ENCODE measurements around the gene TGFBR2. TPM values are rescaled to one million over a fixed set of nuclear protein-coding genes. Genes with fewer than 3 reads are reported as not detected.

TGFBR2 gene
- total RNA-seq, 1 experiment from 2014 or later: 45.9 TPM

DNA sequence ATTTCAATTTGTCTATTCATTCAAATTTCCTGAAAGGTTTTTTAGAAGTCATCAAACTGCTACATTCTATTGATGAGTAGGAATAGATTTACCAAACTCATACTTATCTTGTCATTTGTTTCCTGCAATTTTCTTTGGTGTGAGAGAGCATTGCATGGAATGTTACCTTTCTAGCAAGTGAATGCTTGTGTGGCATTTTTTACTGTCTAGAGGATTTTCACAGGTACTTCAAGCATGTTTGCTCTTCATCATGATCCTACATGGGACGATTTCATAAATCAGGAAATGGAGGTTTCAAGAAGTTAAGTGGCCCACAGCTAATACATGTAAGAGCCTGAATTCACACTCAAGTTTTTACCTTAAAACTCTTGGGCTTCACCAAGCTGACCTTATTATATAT, 26.1 kb downstream of the TGFBR2 start:
- CTCF ChIA-PET: no interaction called here
- intact Hi-C loops (cut with micrococcal nuclease; ENCODE audit: unreplicated experiment) (no loop called here), in situ Hi-C loops (cut with HindIII; ENCODE audit: low pct_unique_long_range_greater_than_20kb, low sequenced_read_pairs) (no loop called here)
- Histone ChIP-seq H3K27me3 (ENCODE audit: control insufficient read depth, insufficient read depth, low read length) (no peaks in the 10 kb centered on the region), H3K9me3 (ENCODE audit: control insufficient read depth, insufficient read depth, low read depth, low read length) (no peaks in the 10 kb centered on the region), H3K27ac (ENCODE audit: low read length) (no peak overlapping the region), H3K4me3 (ENCODE audit: low read depth in 2 of 2, low read length in 2 of 2) (no peak overlapping the region), H3K4me1 (ENCODE audit: control insufficient read depth, insufficient read depth, low read length) (peaks cover 12% of the 10 kb centered on the region), H3K36me3 (ENCODE audit: control insufficient read depth, insufficient read depth, low read length) (peaks cover 3% of the 10 kb centered on the region; the same call in 1 of the 2 replicates)
- TF ChIP-seq, protein P1, sequence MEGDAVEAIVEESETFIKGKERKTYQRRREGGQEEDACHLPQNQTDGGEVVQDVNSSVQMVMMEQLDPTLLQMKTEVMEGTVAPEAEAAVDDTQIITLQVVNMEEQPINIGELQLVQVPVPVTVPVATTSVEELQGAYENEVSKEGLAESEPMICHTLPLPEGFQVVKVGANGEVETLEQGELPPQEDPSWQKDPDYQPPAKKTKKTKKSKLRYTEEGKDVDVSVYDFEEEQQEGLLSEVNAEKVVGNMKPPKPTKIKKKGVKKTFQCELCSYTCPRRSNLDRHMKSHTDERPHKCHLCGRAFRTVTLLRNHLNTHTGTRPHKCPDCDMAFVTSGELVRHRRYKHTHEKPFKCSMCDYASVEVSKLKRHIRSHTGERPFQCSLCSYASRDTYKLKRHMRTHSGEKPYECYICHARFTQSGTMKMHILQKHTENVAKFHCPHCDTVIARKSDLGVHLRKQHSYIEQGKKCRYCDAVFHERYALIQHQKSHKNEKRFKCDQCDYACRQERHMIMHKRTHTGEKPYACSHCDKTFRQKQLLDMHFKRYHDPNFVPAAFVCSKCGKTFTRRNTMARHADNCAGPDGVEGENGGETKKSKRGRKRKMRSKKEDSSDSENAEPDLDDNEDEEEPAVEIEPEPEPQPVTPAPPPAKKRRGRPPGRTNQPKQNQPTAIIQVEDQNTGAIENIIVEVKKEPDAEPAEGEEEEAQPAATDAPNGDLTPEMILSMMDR (IDR thresholded peaks at IDR 0.05): no peak
- no peak for TF ChIP-seq POLR2AphosphoS5 (IDR thresholded peaks at IDR 0.05; ENCODE audit: low read depth, low read length)
- TF ChIP-seq REST (IDR thresholded peaks at IDR 0.05; ENCODE audit: insufficient read depth in 1 of 2, low read depth in 2 of 2, low read length in 1 of 2): no peak
- no peak for TF ChIP-seq SIN3A (IDR thresholded peaks at IDR 0.05; ENCODE audit: borderline replicate concordance, insufficient read depth, low read depth, low read length)
- TF ChIP-seq TCF7L2 (IDR thresholded peaks at IDR 0.05; ENCODE audit: low read depth, low read length): no peak
- ATAC-seq (no peak), DNase-seq (ENCODE audit: low read depth, low spot score) (no peak)
- POLR2A ChIA-PET: no interaction called here
- BruUV-seq (replicated peaks): no TSS peak

DNA sequence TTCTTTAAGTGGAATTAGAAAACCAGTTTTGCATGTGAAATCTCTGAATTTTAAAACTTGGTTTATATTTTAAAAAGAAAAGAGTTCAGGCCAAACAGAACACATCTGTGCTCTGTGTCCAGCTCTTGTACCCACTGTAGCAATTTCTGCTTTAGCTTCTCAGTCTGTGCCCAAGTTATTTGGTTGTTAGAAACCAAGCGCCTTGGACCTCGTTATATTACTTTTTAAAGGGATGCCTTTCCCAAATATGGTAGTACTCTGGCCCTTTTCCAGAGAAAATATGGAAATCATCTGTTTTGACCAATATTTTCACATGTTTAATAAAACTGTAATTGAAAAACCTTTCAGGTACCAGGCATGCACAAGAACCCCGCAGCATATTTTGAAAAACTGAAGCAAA, 27.3 kb downstream of the TGFBR2 start:
- intact Hi-C loops (cut with micrococcal nuclease; ENCODE audit: unreplicated experiment) (no loop called here), in situ Hi-C loops (cut with HindIII; ENCODE audit: low pct_unique_long_range_greater_than_20kb, low sequenced_read_pairs) (no loop called here)
- no peak for TF ChIP-seq SIN3A (IDR thresholded peaks at IDR 0.05; ENCODE audit: borderline replicate concordance, insufficient read depth, low read depth, low read length)
- no peak for TF ChIP-seq TCF7L2 (IDR thresholded peaks at IDR 0.05; ENCODE audit: low read depth, low read length)
- TF ChIP-seq REST (IDR thresholded peaks at IDR 0.05; ENCODE audit: insufficient read depth in 1 of 2, low read depth in 2 of 2, low read length in 1 of 2): no peak
- no peak for TF ChIP-seq POLR2AphosphoS5 (IDR thresholded peaks at IDR 0.05; ENCODE audit: low read depth, low read length)
- TF ChIP-seq, protein P1 (IDR thresholded peaks at IDR 0.05): no peak
- DNase-seq (ENCODE audit: low read depth, low spot score): no peak
- CTCF ChIA-PET: no interaction called here
- H3K9me3 ChIP-seq (ENCODE audit: control insufficient read depth, insufficient read depth, low read depth, low read length): no peaks in the 10 kb centered on the region
- no peak overlapping the region for H3K4me3 ChIP-seq (ENCODE audit: low read depth in 2 of 2, low read length in 2 of 2)
- peaks cover 1% of the 10 kb centered on the region for H3K4me1 ChIP-seq (ENCODE audit: control insufficient read depth, insufficient read depth, low read length)
- H3K27ac ChIP-seq (ENCODE audit: low read length): no peak overlapping the region
- POLR2A ChIA-PET: no interaction called here
- BruUV-seq (replicated peaks): no TSS peak
- ATAC-seq: no peak
- H3K36me3 ChIP-seq (ENCODE audit: control insufficient read depth, insufficient read depth, low read length): peaks cover 3% of the 10 kb centered on the region; the same call in 1 of the 2 replicates
- no peaks in the 10 kb centered on the region for H3K27me3 ChIP-seq (ENCODE audit: control insufficient read depth, insufficient read depth, low read length)

Measured in Panc1 (cell line).